Mucosa of stomach (tissue), 1 donor: ENCODE measurements around the gene BDNF.

Source experiments
- H3K27me3 ChIP-seq: one replicate; pipeline ENCODE4 v1.7.0; 2013; ENCODE audit warnings: mild to moderate bottlenecking, low read length; ENCODE audit not compliant: control insufficient read depth, insufficient read depth
- H3K36me3 ChIP-seq: one replicate; pipeline ENCODE4 v1.7.0; 2013; ENCODE audit warnings: low read length; ENCODE audit not compliant: control insufficient read depth, insufficient read depth
- H3K4me1 ChIP-seq: one replicate; pipeline ENCODE4 v1.7.0; 2013; ENCODE audit warnings: mild to moderate bottlenecking, low read length; ENCODE audit not compliant: control insufficient read depth, insufficient read depth
- H3K4me3 ChIP-seq: one replicate; pipeline ENCODE4 v1.7.0; 2013; ENCODE audit warnings: low read length
- H3K9ac ChIP-seq: one replicate; pipeline ENCODE4 v1.7.0; 2013; ENCODE audit warnings: mild to moderate bottlenecking, low read length, moderate library complexity
- H3K9me3 ChIP-seq: one replicate; pipeline ENCODE4 v1.7.0; 2013; ENCODE audit warnings: mild to moderate bottlenecking, low read length, moderate library complexity; ENCODE audit not compliant: control insufficient read depth
- donor health status: Pancreatic carcinoma.

The BDNF gene

DNA sequence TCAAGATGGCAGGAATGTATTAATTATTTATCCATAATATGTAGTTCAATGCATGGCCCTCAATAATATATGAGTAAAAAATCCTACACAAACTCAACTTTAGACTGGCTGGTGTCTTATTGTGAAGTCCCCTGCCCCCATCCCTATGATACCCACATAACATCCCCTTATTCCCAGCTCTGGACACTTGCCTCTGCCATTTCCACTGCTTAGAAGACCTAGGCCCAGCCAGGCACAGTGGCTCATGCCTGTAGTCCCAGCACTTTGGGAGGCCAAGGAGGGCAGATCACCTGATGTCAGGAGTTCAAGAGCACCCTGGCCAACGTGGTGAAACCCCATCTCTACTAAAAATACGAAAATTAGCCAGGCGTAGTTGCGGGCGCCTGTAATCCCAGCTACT is 84.4 kb downstream of the BDNF start:
- Histone ChIP-seq H3K4me1 (no peaks in the 10 kb centered on the region), H3K9ac (no peak overlapping the region), H3K4me3 (no peak overlapping the region), H3K36me3 (no peaks in the 10 kb centered on the region), H3K9me3 (no peaks in the 10 kb centered on the region), H3K27me3 (no peaks in the 10 kb centered on the region)

DNA sequence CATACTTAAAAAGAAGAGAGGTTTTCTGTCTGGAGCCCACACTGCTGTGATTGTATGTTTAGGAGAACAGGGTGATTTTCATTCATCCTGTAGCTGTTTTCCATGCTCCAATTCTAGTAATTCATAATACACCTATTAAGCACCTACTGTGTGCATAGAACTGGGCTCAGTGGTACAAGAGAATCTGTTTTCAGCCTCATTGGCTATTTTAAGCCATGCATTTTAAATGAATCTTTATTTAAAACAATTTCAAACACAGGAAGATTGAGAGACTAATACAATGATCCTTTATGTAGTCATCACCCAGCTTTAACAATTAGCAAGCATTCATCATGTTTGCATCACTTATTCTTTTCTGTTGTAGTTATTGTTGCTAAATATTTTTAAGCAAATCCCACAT is 86.2 kb downstream of the BDNF start:
- Histone ChIP-seq H3K36me3 (no peaks in the 10 kb centered on the region), H3K27me3 (no peaks in the 10 kb centered on the region), H3K4me1 (no peaks in the 10 kb centered on the region), H3K9ac (no peak overlapping the region), H3K9me3 (no peaks in the 10 kb centered on the region), H3K4me3 (no peak overlapping the region)

GRCh38 chr11:27612932-27613880 is 87.0 kb downstream of the BDNF start:
- Histone ChIP-seq H3K4me1 (no peaks in the 10 kb centered on the region), H3K36me3 (no peaks in the 10 kb centered on the region), H3K9ac (no peak overlapping the region), H3K4me3 (no peak overlapping the region), H3K27me3 (no peaks in the 10 kb centered on the region), H3K9me3 (no peaks in the 10 kb centered on the region)

GRCh38 chr11:27611947-27612455 is 88.3 kb downstream of the BDNF start:
- H3K9me3 ChIP-seq: no peaks in the 10 kb centered on the region
- H3K27me3 ChIP-seq: no peaks in the 10 kb centered on the region
- no peak overlapping the region for H3K4me3 ChIP-seq
- H3K4me1 ChIP-seq: no peaks in the 10 kb centered on the region
- no peak overlapping the region for H3K9ac ChIP-seq
- H3K36me3 ChIP-seq: no peaks in the 10 kb centered on the region

- Histone ChIP-seq H3K36me3 (no peaks in the 10 kb centered on the region), H3K4me3 (no peak overlapping the region), H3K4me1 (no peaks in the 10 kb centered on the region), H3K9ac (no peak overlapping the region), H3K9me3 (no peaks in the 10 kb centered on the region), H3K27me3 (no peaks in the 10 kb centered on the region)
Measured at GRCh38 chr11:27611390-27611789, 88.9 kb downstream of the BDNF start.

DNA sequence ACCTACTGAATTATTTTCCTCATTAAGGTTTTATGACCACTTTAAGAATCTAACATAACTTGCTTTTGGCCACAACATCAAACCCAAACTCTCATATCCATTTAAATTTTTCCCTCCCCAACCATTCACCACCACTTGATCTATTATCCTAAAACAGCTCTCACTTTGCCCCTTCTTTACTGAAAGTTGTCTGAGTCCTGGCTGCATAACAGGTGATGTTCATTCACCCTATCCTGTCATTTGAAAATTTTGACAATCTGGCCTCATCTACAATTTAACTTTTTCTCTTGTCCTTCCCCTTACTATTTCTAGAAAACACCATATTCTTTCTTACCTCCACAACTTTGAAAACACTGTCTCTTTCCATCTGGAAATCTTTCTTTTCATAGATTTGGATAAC is 89.3 kb downstream of the BDNF start:
- Histone ChIP-seq H3K4me1 (no peaks in the 10 kb centered on the region), H3K4me3 (no peak overlapping the region), H3K9ac (no peak overlapping the region), H3K9me3 (no peaks in the 10 kb centered on the region), H3K36me3 (no peaks in the 10 kb centered on the region), H3K27me3 (no peaks in the 10 kb centered on the region)

- no peaks in the 10 kb centered on the region for H3K36me3 ChIP-seq
- H3K9ac ChIP-seq: no peak overlapping the region
- no peaks in the 10 kb centered on the region for H3K9me3 ChIP-seq
- H3K4me3 ChIP-seq: no peak overlapping the region
- no peaks in the 10 kb centered on the region for H3K4me1 ChIP-seq
- H3K27me3 ChIP-seq: no peaks in the 10 kb centered on the region
Measured at GRCh38 chr11:27610280-27610679, 90.0 kb downstream of the BDNF start.

DNA sequence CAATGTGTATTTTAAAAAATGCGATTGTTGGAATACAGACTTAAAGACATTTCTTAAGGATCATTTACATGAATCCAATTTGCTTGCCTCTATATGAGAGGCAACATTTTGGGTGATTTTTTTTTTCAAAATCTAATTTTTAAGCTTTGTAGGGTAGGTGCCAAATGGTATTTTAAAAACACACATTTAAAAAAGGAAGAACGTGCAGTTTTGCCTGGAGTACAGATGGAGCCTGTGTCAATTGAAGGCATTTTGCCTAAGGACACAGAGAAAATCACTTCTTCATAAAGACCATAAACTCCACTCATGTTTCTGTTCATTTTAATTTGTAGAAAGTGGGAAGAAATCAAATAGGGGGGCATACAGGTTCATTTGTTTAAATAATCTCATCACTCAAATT is 91.3 kb downstream of the BDNF start:
- no peaks in the 10 kb centered on the region for H3K27me3 ChIP-seq
- no peak overlapping the region for H3K4me3 ChIP-seq
- H3K4me1 ChIP-seq: no peaks in the 10 kb centered on the region
- H3K9me3 ChIP-seq: no peaks in the 10 kb centered on the region
- no peak overlapping the region for H3K9ac ChIP-seq
- H3K36me3 ChIP-seq: no peaks in the 10 kb centered on the region

- no peaks in the 10 kb centered on the region for H3K9me3 ChIP-seq
- no peak overlapping the region for H3K9ac ChIP-seq
- no peak overlapping the region for H3K4me3 ChIP-seq
- H3K27me3 ChIP-seq: no peaks in the 10 kb centered on the region
- H3K36me3 ChIP-seq: no peaks in the 10 kb centered on the region
- no peaks in the 10 kb centered on the region for H3K4me1 ChIP-seq
Measured at GRCh38 chr11:27605422-27605821, 94.8 kb downstream of the BDNF start.
